ENCODE data around the gene PXDC1. TPM values are rescaled to one million over a fixed set of nuclear protein-coding genes. Genes with fewer than 3 reads are reported as not detected.

The PXDC1 gene
- total RNA-seq, 4 donors from 2014 or later, result 8.8 to 47.1 (median 19.6) TPM

DNA sequence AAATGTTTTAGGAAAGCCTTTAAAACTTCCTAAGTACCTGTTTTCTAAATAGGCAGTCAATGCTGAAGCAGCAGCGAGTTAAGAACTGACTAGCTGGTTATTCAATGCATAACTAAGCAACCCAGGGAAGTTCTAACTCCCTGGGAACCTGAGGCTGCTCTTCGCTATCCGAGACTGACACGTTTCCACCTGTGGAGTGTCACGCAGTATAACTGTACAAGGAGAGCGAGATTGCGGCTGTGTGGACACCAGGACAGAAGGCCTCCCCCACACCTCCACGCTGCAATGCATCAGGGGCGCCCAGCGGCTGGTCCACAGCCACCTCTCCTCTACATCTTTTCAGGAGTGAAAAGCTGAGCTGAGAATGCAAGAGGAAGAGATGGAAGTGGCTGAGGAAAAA is 8.0 kb downstream of the PXDC1 start:
- Histone ChIP-seq H3K4me1 (peaks cover 46 to 82% of the 10 kb centered on the region in 2 donors), H3K4me3 (no peak overlapping the region)
- in situ Hi-C loops (cut with MboI; ENCODE audit: low sequenced_read_pairs in 4 of 4), result loop anchor here (5.0 to 25.0 kb wide), 6 partner anchors 189 to 631 kb away; partner anchors contain the start of genes BPHL (in 1 of the 4) and ECI2 (in 1 of the 4)

DNA sequence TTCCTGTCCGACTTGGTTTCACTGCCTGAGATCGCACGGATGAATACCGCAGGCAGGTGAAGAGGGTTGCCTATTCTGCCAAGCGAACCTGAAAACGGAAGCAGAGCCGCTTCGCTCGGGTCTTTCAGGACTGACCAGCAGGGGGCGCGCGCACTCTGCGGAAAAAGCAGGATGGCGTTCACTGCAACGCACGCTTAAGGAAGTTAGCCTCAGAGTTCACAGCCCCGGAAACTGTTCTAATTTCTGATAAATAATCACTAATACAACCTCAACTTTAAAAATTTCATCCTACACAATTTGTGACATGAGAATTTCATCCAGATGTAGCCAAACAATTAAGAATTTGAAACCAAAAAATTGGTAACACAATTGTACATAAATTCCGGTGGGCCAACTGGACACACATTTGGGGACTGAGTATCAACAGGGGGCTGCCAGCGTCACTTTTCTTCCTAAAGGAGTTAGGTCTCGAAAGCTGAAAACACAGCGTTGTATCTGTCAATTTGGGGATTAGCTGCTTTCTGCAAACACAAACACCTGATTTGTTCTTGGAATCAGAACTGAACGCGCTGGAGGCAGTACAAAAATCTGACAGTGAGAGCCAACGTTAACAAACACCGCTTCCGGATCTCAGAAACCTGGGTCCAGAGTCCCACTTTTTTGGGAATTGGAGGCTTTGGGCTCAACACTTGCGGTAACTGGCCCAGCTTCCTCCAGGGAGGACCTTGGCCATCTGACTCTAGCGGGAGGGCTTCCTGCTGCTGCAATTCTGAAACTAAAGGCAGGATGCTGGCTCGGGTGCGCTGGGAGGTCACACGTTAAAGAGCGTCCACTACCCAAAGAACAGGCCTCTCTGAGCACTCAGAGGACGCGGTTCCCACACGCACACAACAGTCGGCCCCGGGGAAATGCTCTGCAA is 8.8 kb downstream of the PXDC1 start:
- Histone ChIP-seq H3K27me3 (no peaks in the 10 kb centered on the region), H3K27ac (peak overlapping the region; percentile 71 to 96 (median 90)), H3K4me3 (peak overlapping the region; percentile 26 to 42 (median 30)), H3K36me3 (no peaks in the 10 kb centered on the region), H3K4me1 (peaks cover 39 to 73% of the 10 kb centered on the region in 2 donors), H3K9me3 (no peaks in the 10 kb centered on the region)
- intact Hi-C loops (cut with DNase I; ENCODE audit: low total_unique reads) (loop anchor here (1.0 to 5.0 kb wide), 7 partner anchors 106 to 415 kb away; partner anchors contain the start of gene FAM50B), in situ Hi-C loops (cut with MboI; ENCODE audit: low sequenced_read_pairs in 4 of 4) (loop anchor here (5.0 to 25.0 kb wide), 6 partner anchors 190 to 630 kb away; partner anchors contain the start of genes BPHL (in 1 of the 4) and ECI2 (in 1 of the 4))
- peak; percentile 72 to 87 for ATAC-seq
- TF ChIP-seq, protein P1, sequence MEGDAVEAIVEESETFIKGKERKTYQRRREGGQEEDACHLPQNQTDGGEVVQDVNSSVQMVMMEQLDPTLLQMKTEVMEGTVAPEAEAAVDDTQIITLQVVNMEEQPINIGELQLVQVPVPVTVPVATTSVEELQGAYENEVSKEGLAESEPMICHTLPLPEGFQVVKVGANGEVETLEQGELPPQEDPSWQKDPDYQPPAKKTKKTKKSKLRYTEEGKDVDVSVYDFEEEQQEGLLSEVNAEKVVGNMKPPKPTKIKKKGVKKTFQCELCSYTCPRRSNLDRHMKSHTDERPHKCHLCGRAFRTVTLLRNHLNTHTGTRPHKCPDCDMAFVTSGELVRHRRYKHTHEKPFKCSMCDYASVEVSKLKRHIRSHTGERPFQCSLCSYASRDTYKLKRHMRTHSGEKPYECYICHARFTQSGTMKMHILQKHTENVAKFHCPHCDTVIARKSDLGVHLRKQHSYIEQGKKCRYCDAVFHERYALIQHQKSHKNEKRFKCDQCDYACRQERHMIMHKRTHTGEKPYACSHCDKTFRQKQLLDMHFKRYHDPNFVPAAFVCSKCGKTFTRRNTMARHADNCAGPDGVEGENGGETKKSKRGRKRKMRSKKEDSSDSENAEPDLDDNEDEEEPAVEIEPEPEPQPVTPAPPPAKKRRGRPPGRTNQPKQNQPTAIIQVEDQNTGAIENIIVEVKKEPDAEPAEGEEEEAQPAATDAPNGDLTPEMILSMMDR (IDR thresholded peaks at IDR 0.05 in 4 of 5, conservative IDR thresholded peaks at IDR 0.05 in 1 of 5), result peak; percentile 93 to 97 (median 95)
- TF ChIP-seq POLR2A (IDR thresholded peaks at IDR 0.05), result no peak
- peak; percentile 68 to 80 for DNase-seq

More for the DNA sequence above, 8.0 kb downstream of the PXDC1 start:
- intact Hi-C loops (cut with DNase I; ENCODE audit: low total_unique reads), result loop anchor here (2.0 to 5.0 kb wide), 3 partner anchors 105 to 414 kb away; partner anchors contain the start of gene FAM50B
- H3K36me3 ChIP-seq, result no peaks in the 10 kb centered on the region
- no peaks in the 10 kb centered on the region for H3K9me3 ChIP-seq
- DNase-seq (no peak), ATAC-seq (no peak)
- no peaks in the 10 kb centered on the region for H3K27me3 ChIP-seq
- H3K27ac ChIP-seq, result peak overlapping the region; percentile 71 to 96 (median 90)
- TF ChIP-seq POLR2A (IDR thresholded peaks at IDR 0.05), result no peak
- TF ChIP-seq, protein P1 (IDR thresholded peaks at IDR 0.05 in 4 of 5, conservative IDR thresholded peaks at IDR 0.05 in 1 of 5), result no peak

DNA sequence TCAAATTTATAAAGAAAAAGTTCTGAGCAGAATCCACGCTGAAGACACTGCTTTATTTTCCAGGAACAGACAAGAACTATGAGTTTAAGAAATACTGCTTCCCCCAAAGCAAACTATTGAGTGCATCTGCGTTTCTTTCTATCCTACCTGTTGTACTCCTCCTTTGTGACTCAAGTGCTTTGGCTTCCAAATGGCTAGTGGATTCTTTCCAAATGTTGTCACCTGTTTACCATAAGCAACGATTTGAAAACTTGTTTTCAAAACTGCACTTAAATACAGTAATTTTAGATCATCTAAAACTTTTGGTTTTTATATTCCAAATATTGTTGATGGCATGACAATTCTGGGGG is 9.5 kb downstream of the PXDC1 start:
- Histone ChIP-seq H3K36me3 (peaks cover 0 to 4% of the 10 kb centered on the region in 2 donors), H3K9me3 (no peaks in the 10 kb centered on the region), H3K4me3 (peak overlapping the region; percentile 3 to 28 (median 22)), H3K27ac (peak overlapping the region; percentile 62 to 96 (median 81)), H3K4me1 (peaks cover 34 to 67% of the 10 kb centered on the region in 2 donors), H3K27me3 (no peaks in the 10 kb centered on the region)
- TF ChIP-seq POLR2A (IDR thresholded peaks at IDR 0.05), result no peak
- TF ChIP-seq, protein P1 (IDR thresholded peaks at IDR 0.05 in 4 of 5, conservative IDR thresholded peaks at IDR 0.05 in 1 of 5), result no peak
- in situ Hi-C loops (cut with MboI; ENCODE audit: low sequenced_read_pairs in 4 of 4) (loop anchor here (5.0 to 25.0 kb wide), 6 partner anchors 190 to 630 kb away; partner anchors contain the start of genes BPHL (in 1 of the 4) and ECI2 (in 1 of the 4)), intact Hi-C loops (cut with DNase I; ENCODE audit: low total_unique reads) (loop anchor here (1.0 to 5.0 kb wide), 7 partner anchors 107 to 415 kb away; partner anchors contain the start of gene FAM50B)
- ATAC-seq, result no peak
- DNase-seq, result no peak

DNA sequence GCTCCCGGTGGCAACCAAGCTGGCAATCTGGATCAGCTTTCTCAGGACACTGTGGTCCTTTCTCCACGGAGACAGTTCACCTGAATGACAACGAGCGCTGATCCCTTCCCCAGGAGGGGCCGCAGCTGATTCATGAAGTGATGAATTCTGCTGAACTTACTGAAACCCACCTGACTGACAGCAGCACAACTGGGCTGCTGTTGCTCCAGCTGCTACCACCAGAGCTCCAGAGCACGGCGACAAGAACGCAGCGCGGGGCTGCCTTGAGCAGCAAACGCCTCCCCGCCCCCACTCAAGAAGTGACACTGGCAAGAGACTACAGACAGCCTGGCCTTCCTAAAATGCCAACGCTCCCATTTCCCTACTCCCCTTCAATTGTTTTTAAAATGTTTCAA is 10.0 kb downstream of the PXDC1 start:
- Histone ChIP-seq H3K27me3 (no peaks in the 10 kb centered on the region), H3K27ac (peak overlapping the region; percentile 35 to 96 (median 76)), H3K4me3 (no peak overlapping the region), H3K36me3 (peaks cover 0 to 9% of the 10 kb centered on the region in 2 donors), H3K4me1 (peaks cover 29 to 61% of the 10 kb centered on the region in 2 donors), H3K9me3 (no peaks in the 10 kb centered on the region)
- DNase-seq (no peak), ATAC-seq (no peak)
- in situ Hi-C loops (cut with MboI; ENCODE audit: low sequenced_read_pairs in 4 of 4), result loop anchor here (5.0 to 25.0 kb wide), 6 partner anchors 191 to 629 kb away; partner anchors contain the start of genes BPHL (in 1 of the 4) and ECI2 (in 1 of the 4)
- intact Hi-C loops (cut with DNase I; ENCODE audit: low total_unique reads), result loop anchor here (1.0 to 5.0 kb wide), 2 partner anchors 237 to 416 kb away; no protein-coding TSS in a partner anchor
- no peak for TF ChIP-seq POLR2A (IDR thresholded peaks at IDR 0.05)
- TF ChIP-seq, protein P1 (IDR thresholded peaks at IDR 0.05 in 4 of 5, conservative IDR thresholded peaks at IDR 0.05 in 1 of 5), result no peak

Measured in gastrocnemius medialis (tissue), 4 donors.